HFFc6 (cell line): ENCODE results near the gene PHLDB3. TPM values are rescaled to one million over a fixed set of nuclear protein-coding genes. Genes with fewer than 3 reads are reported as not detected.
"Not testable (repeated sequence)": the region's sequence is repeated elsewhere in the genome, so short reads cannot be mapped to it uniquely, and the experiment has no call there.

ENCODE experiments used
- DNase-seq: peaks from one replicate; pipeline ENCODE4 v3.0.0-alpha.2; 2018
- H3K27ac Mint-ChIP-seq: 2 replicates; pipeline ENCODE4 v1.8.0; 2020; ENCODE audit warnings: mild to moderate bottlenecking, mixed read lengths
- H3K27me3 Mint-ChIP-seq: 2 replicates; pipeline ENCODE4 v1.8.0; 2021; ENCODE audit warnings: mild to moderate bottlenecking, moderate library complexity, mixed read lengths; ENCODE audit not compliant: insufficient read depth
- H3K36me3 Mint-ChIP-seq: 2 replicates; pipeline ENCODE4 v1.8.0; 2021; ENCODE audit warnings: low read depth, mixed read lengths
- H3K4me1 Mint-ChIP-seq: 2 replicates; pipeline ENCODE4 v1.8.0; 2020; ENCODE audit warnings: low read depth, mixed read lengths
- H3K4me3 Mint-ChIP-seq: 2 replicates; pipeline ENCODE4 v1.8.0; 2020; ENCODE audit warnings: mild to moderate bottlenecking, moderate library complexity, mixed read lengths
- H3K9me3 Mint-ChIP-seq: 2 replicates; pipeline ENCODE4 v1.8.0; 2020; ENCODE audit warnings: mild to moderate bottlenecking, mixed read lengths
- total RNA-seq, 6 experiments: library from RNA; stranded (reverse); fragmentation: NEBNext Ultra II Directional; extraction: Animal tissue kit (Norgen Biotek cat#: 25700); gene quantifications; 2 replicates in 1 of 6; 3 replicates in 5 of 6; pipeline ENCODE4 v1.2.3, GENCODE V29; 2021
- TF ChIP-seq, protein P1 (sequence below): fragments of 200-600 bp; sonication (generic); IDR thresholded peaks from 2 replicates; pipeline ENCODE4 v1.5.0; 2021; ENCODE audit warnings: antibody characterized with exemption, mild to moderate bottlenecking

Gene PHLDB3
- total RNA-seq, 6 experiments from 2014 or later: 7.5 to 12.5 (median 11.7) TPM

DNA sequence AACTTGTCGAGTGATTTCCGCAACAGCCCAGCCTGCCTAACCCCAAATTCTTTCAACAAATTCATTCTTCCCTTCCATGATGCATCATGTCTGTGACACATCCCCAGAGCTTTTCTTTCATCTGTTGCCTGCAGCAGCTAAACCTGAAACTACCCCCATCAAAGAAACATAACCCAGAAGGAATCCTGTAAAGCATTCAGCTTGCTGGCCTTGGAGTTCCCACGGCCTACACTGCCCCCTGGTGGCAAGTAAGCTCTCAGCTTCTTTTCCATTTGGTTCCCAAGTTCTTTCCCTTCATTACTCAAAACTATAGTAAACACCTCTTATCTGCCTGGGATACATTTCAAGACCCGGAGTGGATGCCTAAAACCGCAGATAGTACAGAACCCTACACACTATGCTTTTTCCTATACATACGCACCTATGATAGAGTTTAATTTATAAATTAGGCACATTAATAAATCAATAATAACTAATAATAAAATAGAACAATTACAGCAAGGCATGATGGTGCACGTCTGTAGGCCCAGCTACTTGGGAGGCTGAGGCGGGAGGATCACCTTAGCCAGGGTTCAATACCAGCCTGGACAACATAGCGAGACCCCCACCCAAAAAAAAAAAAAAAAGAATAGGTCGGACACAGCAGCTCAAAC lies 15.0 kb upstream of the PHLDB3 start:
- no peaks in the 10 kb centered on the region; the same call in 1 of the 2 replicates for H3K27me3 Mint-ChIP-seq
- DNase-seq: peak; percentile 94
- H3K4me3 Mint-ChIP-seq: peak overlapping the region; percentile 27
- peaks cover 9% of the 10 kb centered on the region; the same call in 1 of the 2 replicates for H3K36me3 Mint-ChIP-seq
- H3K27ac Mint-ChIP-seq: peak overlapping the region; percentile 76
- H3K9me3 Mint-ChIP-seq: no peaks in the 10 kb centered on the region
- TF ChIP-seq, protein P1, sequence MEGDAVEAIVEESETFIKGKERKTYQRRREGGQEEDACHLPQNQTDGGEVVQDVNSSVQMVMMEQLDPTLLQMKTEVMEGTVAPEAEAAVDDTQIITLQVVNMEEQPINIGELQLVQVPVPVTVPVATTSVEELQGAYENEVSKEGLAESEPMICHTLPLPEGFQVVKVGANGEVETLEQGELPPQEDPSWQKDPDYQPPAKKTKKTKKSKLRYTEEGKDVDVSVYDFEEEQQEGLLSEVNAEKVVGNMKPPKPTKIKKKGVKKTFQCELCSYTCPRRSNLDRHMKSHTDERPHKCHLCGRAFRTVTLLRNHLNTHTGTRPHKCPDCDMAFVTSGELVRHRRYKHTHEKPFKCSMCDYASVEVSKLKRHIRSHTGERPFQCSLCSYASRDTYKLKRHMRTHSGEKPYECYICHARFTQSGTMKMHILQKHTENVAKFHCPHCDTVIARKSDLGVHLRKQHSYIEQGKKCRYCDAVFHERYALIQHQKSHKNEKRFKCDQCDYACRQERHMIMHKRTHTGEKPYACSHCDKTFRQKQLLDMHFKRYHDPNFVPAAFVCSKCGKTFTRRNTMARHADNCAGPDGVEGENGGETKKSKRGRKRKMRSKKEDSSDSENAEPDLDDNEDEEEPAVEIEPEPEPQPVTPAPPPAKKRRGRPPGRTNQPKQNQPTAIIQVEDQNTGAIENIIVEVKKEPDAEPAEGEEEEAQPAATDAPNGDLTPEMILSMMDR: peak; percentile 98
- H3K4me1 Mint-ChIP-seq: peaks cover 20% of the 10 kb centered on the region

DNA sequence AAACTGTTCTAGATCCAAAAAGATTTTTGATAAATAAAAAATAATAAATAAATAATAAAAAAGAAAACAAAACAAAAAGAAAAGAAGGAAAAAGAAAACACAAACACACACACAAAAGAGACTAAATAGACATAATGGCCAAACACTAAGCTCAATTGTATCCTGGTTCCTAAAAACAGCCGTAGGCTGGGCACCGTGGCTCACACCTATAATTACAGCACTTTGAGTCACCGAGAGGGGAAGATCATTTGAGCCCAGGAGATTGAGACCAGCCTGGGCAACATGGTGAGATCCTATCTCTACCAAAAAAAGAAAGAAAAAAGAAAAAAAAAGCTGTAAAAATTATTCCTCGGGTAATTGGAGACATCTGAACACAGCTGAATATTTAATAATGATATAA lies 13.5 kb upstream of the PHLDB3 start:
- Mint-ChIP-seq H3K4me1 (peaks cover 14% of the 10 kb centered on the region), H3K36me3 (peaks cover 8% of the 10 kb centered on the region; the same call in 1 of the 2 replicates), H3K27ac (peak overlapping the region; percentile 68; the same call in 1 of the 2 replicates), H3K4me3 (no peak overlapping the region), H3K27me3 (no peaks in the 10 kb centered on the region; the same call in 1 of the 2 replicates), H3K9me3 (no peaks in the 10 kb centered on the region)
- TF ChIP-seq, protein P1: no peak
- DNase-seq: no peak

DNA sequence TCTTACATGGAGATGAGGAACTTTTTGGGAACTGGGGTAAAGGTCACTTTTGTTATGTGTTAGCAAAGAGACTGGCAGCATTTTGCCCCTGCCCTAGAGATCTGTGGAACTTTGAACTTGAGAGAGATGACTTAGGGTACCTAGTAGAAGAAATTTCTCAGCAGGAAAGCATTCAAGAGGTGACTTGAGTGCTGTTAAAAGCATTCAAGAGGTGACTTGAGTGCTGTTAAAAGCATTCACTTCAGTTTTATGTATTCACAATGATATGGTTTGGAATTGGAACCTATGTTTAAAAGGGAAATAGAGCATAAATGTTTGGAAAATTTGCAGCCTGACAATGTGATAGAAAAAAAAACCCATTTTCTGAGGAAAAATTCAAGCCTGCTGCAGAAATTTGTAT lies 7.9 kb upstream of the PHLDB3 start:
- not testable (repeated sequence) for H3K9me3 Mint-ChIP-seq, H3K4me3 Mint-ChIP-seq, H3K27ac Mint-ChIP-seq, DNase-seq, H3K27me3 Mint-ChIP-seq, H3K4me1 Mint-ChIP-seq
- peaks cover 25% of the 10 kb centered on the region for H3K36me3 Mint-ChIP-seq

DNA sequence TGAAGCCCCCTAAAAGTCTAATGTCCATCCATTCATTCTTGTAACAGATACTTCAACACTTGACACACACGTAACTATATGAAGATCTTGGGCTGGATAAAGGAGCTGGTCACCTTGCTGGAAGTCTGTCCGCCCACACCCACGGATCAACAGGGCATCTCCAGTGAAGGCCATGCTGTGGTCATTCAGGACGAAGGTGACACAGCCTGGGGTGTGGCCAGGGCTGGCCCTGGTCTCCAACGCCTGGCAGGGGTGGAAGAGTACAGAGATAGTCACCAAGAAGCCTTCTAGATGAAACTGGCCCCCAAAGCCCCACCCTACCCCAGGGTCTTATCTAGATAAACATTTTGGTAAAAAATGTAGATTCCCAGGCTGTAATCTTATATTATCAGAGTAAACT lies 6.8 kb upstream of the PHLDB3 start:
- Mint-ChIP-seq H3K27ac (no peak overlapping the region), H3K4me1 (no peaks in the 10 kb centered on the region), H3K9me3 (no peaks in the 10 kb centered on the region), H3K27me3 (peaks cover 3% of the 10 kb centered on the region; the same call in 1 of the 2 replicates), H3K4me3 (no peak overlapping the region), H3K36me3 (peaks cover 25% of the 10 kb centered on the region)
- TF ChIP-seq, protein P1: no peak
- DNase-seq: no peak

DNA sequence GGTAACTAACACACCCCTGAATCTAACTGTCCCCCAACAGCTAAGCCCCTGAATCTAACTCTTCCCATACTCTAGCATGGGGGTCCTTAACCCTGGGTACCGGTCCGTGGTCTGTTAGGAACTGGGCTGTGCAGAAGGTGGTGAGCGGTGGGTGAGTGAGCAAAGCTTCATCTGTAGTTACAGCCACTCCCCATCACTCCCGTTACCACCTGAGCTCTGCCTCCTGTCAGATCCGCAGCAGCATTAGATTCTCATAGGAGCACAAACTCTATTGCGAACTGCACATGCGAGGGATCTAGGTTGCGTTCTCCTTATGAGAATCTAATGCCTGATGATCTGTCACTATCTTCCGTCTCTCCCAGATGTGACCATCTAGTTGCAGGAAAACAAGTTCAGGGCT lies 6.2 kb upstream of the PHLDB3 start:
- TF ChIP-seq, protein P1: no peak
- Mint-ChIP-seq H3K9me3 (no peaks in the 10 kb centered on the region), H3K27me3 (peaks cover 3% of the 10 kb centered on the region; the same call in 1 of the 2 replicates), H3K27ac (no peak overlapping the region), H3K36me3 (peaks cover 32% of the 10 kb centered on the region), H3K4me3 (no peak overlapping the region), H3K4me1 (0 out of 2 replicates have a peak, but pooled peaks cover 5% of the 10 kb centered on the region)
- DNase-seq: no peak

DNA sequence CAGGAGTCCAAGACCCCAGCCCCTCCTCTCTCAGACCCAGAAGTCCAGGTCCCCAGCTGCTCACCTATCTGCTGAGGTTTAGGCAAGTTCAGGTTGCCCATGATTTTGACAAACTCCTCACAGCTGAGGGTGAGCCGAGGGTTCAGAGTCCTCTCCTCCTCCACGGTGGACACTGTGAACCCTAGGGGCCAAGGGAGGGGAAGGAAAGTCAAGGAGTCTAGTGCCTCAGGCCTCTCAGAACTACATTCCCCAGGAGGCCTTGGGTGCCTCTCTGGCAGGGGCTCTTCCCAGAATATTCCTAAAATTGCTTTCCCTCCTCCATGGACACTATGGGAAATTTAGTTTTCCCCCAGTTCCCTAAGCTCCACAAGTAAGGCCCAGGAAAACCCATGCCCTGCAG lies 3.3 kb upstream of the PHLDB3 start:
- Mint-ChIP-seq H3K27ac (no peak overlapping the region), H3K27me3 (peaks cover 4% of the 10 kb centered on the region), H3K36me3 (peaks cover 41% of the 10 kb centered on the region), H3K4me1 (peaks cover 26% of the 10 kb centered on the region), H3K9me3 (no peaks in the 10 kb centered on the region), H3K4me3 (no peak overlapping the region)
- TF ChIP-seq, protein P1: no peak
- DNase-seq: no peak
